ENCODE data around the gene TANGO6.

The TANGO6 gene

DNA sequence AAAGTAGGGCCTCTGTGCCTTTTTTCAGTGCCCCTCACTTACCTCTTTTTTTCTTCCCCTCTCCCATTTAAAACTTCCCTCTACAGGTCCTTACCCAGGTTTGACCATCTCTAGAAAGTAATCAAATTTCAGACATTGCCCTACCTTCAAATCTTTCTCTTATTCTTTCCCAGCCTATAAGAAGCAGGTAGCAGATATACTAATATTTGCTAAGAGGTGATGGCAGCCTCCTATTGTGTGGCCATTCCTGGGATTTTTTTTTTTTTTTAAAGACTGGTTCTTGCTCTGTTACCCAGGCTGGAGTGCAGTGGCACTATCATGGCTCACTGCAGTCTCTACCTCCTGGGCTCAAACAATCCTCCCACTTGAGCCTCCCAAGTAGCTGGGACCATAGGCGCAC lies 151.0 kb downstream of the TANGO6 start:
- no peaks in the 10 kb centered on the region for H3K36me3 Mint-ChIP-seq (ENCODE audit: low read depth)
- peaks cover 16% of the 10 kb centered on the region for H3K4me1 Mint-ChIP-seq
- TF ChIP-seq, protein P1, sequence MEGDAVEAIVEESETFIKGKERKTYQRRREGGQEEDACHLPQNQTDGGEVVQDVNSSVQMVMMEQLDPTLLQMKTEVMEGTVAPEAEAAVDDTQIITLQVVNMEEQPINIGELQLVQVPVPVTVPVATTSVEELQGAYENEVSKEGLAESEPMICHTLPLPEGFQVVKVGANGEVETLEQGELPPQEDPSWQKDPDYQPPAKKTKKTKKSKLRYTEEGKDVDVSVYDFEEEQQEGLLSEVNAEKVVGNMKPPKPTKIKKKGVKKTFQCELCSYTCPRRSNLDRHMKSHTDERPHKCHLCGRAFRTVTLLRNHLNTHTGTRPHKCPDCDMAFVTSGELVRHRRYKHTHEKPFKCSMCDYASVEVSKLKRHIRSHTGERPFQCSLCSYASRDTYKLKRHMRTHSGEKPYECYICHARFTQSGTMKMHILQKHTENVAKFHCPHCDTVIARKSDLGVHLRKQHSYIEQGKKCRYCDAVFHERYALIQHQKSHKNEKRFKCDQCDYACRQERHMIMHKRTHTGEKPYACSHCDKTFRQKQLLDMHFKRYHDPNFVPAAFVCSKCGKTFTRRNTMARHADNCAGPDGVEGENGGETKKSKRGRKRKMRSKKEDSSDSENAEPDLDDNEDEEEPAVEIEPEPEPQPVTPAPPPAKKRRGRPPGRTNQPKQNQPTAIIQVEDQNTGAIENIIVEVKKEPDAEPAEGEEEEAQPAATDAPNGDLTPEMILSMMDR (IDR thresholded peaks at IDR 0.05; ENCODE audit: unreplicated experiment in 3 of 3), result no peak

DNA sequence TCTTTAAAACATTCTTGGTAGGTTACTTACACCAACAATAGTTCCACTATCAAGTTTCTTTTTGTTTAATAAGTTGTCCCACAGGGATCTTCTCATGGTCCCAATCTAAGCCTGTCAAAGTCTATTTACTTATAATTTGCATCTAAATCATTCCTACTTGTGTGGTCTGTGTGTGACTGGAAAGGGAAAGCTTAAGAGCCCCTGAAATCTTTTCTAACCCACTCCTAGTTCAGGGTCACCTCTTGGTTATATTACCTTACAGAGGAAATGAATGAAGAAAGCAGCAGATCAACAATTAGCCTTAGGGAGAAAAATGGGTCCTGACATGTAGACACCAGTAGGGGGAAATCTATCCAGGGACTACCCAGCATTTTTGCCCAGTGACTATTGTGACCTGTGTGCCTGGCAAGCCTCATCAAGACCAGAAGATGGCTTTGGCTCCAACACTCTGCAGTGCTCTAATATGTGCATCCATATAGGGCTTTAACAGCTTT lies 151.7 kb downstream of the TANGO6 start:
- Mint-ChIP-seq H3K9me3 (peaks cover 2% of the 10 kb centered on the region), H3K4me3 (no peak overlapping the region), H3K36me3 (ENCODE audit: low read depth) (no peaks in the 10 kb centered on the region)

More for the DNA sequence above, 151.0 kb downstream of the TANGO6 start:
- Mint-ChIP-seq H3K27ac (peak overlapping the region; percentile 85 to 97 (median 96)), H3K4me3 (no peak overlapping the region), H3K9me3 (peaks cover 2% of the 10 kb centered on the region), H3K27me3 (ENCODE audit: low read depth) (no peaks in the 10 kb centered on the region)

DNA sequence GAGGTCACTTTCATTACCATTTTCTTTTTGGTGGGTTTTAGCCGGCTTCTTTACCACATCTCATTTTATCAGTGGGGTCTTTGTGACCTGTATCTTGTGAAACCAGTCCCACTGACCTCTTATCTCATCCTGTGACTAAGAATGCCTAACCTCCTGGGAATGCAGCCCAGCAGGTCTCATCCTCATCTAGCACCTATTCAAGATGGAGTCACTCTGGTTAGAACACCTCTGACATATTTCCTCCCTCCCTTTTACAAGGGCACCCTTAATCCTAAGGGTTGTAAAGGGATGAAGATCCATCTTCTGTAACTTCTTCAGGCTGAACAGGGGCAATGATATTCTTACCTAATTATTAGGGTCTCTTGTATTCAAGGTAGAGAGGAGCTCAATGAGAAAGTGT lies 154.2 kb downstream of the TANGO6 start:
- peaks cover 14% of the 10 kb centered on the region for H3K36me3 Mint-ChIP-seq (ENCODE audit: low read depth)
- H3K4me1 Mint-ChIP-seq, result peaks cover 16% of the 10 kb centered on the region
- H3K27ac Mint-ChIP-seq, result no peak overlapping the region
- no peaks in the 10 kb centered on the region for H3K27me3 Mint-ChIP-seq (ENCODE audit: low read depth)
- TF ChIP-seq, protein P1 (IDR thresholded peaks at IDR 0.05; ENCODE audit: unreplicated experiment in 3 of 3), result no peak
- H3K9me3 Mint-ChIP-seq, result peaks cover 15% of the 10 kb centered on the region
- H3K4me3 Mint-ChIP-seq, result no peak overlapping the region

More for the DNA sequence above, 151.7 kb downstream of the TANGO6 start:
- H3K27ac Mint-ChIP-seq, result peak overlapping the region; percentile 73 to 93 (median 81)
- peaks cover 16% of the 10 kb centered on the region for H3K4me1 Mint-ChIP-seq
- H3K27me3 Mint-ChIP-seq (ENCODE audit: low read depth), result no peaks in the 10 kb centered on the region
- TF ChIP-seq, protein P1 (IDR thresholded peaks at IDR 0.05; ENCODE audit: unreplicated experiment in 3 of 3), result no peak

DNA sequence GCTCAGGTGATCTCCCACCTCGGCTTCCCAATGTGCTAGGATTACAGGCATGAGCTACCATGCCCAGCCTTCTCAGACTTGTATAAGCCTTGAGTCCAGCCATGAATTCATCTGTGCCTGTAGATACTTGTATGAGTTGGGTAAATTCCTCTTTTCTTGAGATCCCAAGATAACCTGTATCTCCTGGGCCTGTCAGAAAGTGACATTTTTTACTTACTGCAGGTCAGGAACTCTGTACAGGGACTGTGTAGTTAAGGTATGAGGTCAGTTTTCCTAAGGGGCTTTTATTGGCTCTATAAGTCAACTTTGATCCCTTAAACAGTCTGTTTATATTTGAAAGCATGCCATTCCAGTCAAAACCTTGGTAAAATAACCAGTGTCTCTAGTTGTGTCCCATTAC lies 155.8 kb downstream of the TANGO6 start:
- Mint-ChIP-seq H3K4me3 (no peak overlapping the region), H3K27ac (no peak overlapping the region), H3K4me1 (peaks cover 9% of the 10 kb centered on the region), H3K36me3 (ENCODE audit: low read depth) (peaks cover 23% of the 10 kb centered on the region), H3K27me3 (ENCODE audit: low read depth) (no peaks in the 10 kb centered on the region), H3K9me3 (peaks cover 23% of the 10 kb centered on the region)
- TF ChIP-seq, protein P1 (IDR thresholded peaks at IDR 0.05; ENCODE audit: unreplicated experiment in 3 of 3), result no peak

DNA sequence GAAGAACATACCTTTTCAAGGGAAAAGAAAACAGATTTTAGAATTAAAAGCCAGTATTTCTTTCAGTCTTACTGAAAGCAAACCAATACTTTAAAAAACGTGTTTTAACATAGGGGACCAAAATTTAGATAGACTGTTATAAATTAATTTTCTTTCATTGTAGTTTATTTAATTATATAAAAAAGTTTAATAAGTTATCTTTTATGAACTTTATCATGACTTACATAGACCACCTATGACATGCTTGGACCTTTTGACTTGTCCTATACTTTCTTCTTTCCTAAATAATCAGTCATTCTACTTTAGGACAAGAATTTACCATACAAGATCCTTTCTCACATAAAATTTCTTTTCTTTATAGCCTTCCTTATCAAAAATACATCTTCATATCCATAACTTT lies 160.2 kb downstream of the TANGO6 start:
- no peaks in the 10 kb centered on the region for H3K4me1 Mint-ChIP-seq
- TF ChIP-seq, protein P1 (IDR thresholded peaks at IDR 0.05; ENCODE audit: unreplicated experiment in 3 of 3), result no peak
- no peaks in the 10 kb centered on the region for H3K27me3 Mint-ChIP-seq (ENCODE audit: low read depth)
- H3K36me3 Mint-ChIP-seq (ENCODE audit: low read depth), result peaks cover 37% of the 10 kb centered on the region
- H3K4me3 Mint-ChIP-seq, result no peak overlapping the region
- H3K27ac Mint-ChIP-seq, result no peak overlapping the region
- peaks cover 37% of the 10 kb centered on the region for H3K9me3 Mint-ChIP-seq

DNA sequence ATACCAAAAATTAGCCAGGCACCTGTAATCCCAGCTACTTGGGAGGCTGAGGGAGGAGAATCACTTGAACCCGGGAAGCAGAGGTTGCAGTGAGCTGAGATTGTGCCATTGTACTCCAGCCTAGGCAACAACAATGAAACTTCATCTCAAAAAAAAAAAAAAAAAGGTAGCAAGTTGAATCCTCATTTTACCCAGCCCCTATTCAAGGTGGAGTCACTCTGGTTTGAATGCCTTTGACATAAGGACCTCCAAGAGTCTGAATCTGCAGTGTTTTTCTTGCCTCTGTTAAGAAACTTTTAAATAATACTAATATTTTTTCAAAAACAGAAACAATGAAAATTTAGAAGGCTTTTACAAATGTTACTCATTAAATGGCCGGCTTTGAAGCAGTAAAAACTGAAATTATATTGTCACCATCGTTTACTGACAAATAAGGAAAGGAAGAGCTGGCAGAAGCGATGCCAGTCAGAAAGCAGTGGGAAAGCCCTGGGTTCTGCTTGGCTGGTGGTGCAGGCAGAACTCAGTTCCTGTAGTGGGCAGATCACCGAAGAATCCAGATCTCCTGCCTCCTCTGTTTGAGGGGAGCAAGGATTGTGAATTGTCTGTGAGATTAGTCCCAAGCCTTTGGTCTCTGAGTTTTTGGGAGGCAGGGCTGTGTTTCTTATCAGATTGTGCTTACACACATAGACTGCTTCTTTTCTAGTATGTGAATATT lies 162.5 kb downstream of the TANGO6 start:
- Mint-ChIP-seq H3K27me3 (ENCODE audit: low read depth) (no peaks in the 10 kb centered on the region), H3K4me3 (no peak overlapping the region), H3K27ac (no peak overlapping the region), H3K9me3 (peaks cover 37% of the 10 kb centered on the region), H3K36me3 (ENCODE audit: low read depth) (peaks cover 37% of the 10 kb centered on the region), H3K4me1 (no peaks in the 10 kb centered on the region)
- TF ChIP-seq, protein P1 (IDR thresholded peaks at IDR 0.05; ENCODE audit: unreplicated experiment in 3 of 3), result no peak
